Muscle layer of duodenum (tissue), 2 donors: ENCODE data around the gene CARM1.
"Not testable (repeated sequence)": the region's sequence is repeated elsewhere in the genome, so short reads cannot be mapped to it uniquely, and the experiment has no call there.

ENCODE experiments used
- H3K27ac ChIP-seq: one replicate; pipeline ENCODE4 v1.7.0; 2013; ENCODE audit warnings: mild to moderate bottlenecking, low read length
- H3K27me3 ChIP-seq: one replicate; pipeline ENCODE4 v1.7.0; 2013; ENCODE audit warnings: low read depth, mild to moderate bottlenecking, control low read depth, low read length
- H3K36me3 ChIP-seq, 2 donors: one replicate each; pipeline ENCODE4 v1.7.0; 2013; ENCODE audit warnings: low read length in 2 of 2, control low read depth in 1 of 2, mild to moderate bottlenecking in 1 of 2; ENCODE audit not compliant: insufficient read depth in 2 of 2, control insufficient read depth in 1 of 2
- H3K4me1 ChIP-seq, 2 donors: one replicate each; pipeline ENCODE4 v1.7.0; 2013; ENCODE audit warnings: low read length in 2 of 2, mild to moderate bottlenecking in 2 of 2, control low read depth in 1 of 2, moderate library complexity in 1 of 2; ENCODE audit not compliant: insufficient read depth in 2 of 2, control insufficient read depth in 1 of 2
- H3K4me3 ChIP-seq, 2 donors: one replicate each; pipeline ENCODE4 v1.7.0; 2013; ENCODE audit warnings: low read length in 2 of 2, low read depth in 1 of 2, mild to moderate bottlenecking in 1 of 2
- H3K9me3 ChIP-seq, 2 donors: one replicate each; pipeline ENCODE4 v1.7.0; 2013; ENCODE audit warnings: low read length in 2 of 2, control low read depth in 1 of 2, mild to moderate bottlenecking in 1 of 2; ENCODE audit not compliant: control insufficient read depth in 1 of 2
- donor health status: healthy.

Gene CARM1

DNA sequence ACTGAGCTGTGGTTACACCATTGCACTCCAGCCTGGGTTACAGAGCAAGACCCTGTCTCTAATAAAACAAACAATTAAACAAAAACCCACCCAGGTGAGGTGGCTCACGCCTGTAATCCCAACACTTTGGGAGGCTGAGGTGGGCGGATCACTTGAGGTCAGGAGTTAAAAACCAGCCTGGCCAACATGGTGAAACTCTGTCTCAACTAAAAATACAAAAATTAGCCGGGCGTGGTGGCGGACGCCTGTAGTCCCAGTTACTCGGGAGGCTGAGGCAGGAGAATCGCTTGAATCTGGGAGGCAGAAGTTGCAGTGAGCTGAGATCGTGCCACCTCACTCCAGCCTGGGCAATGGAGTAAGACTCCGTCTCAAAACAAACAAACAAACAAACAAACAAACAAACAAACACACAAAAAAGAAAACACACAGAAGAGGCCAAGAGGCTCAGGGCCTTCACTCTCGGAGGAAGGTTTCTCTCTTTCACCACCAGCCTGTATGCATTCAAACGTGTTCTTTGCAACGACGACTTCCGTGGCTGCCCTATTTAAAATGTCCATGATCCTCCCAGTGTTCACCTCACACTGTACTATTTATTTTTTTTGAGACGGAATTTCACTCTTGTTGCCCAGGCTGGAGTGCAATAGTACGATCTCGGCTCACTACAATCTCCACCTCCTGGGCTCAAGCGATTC is 88.1 kb downstream of the CARM1 start:
- not testable (repeated sequence) for H3K27ac ChIP-seq, H3K36me3 ChIP-seq, H3K9me3 ChIP-seq, H3K27me3 ChIP-seq
- H3K4me3 ChIP-seq = peak overlapping the region in 1 of 2 donors; percentile 76
- peaks cover 4 to 17% of the 10 kb centered on the region in 2 donors for H3K4me1 ChIP-seq

DNA sequence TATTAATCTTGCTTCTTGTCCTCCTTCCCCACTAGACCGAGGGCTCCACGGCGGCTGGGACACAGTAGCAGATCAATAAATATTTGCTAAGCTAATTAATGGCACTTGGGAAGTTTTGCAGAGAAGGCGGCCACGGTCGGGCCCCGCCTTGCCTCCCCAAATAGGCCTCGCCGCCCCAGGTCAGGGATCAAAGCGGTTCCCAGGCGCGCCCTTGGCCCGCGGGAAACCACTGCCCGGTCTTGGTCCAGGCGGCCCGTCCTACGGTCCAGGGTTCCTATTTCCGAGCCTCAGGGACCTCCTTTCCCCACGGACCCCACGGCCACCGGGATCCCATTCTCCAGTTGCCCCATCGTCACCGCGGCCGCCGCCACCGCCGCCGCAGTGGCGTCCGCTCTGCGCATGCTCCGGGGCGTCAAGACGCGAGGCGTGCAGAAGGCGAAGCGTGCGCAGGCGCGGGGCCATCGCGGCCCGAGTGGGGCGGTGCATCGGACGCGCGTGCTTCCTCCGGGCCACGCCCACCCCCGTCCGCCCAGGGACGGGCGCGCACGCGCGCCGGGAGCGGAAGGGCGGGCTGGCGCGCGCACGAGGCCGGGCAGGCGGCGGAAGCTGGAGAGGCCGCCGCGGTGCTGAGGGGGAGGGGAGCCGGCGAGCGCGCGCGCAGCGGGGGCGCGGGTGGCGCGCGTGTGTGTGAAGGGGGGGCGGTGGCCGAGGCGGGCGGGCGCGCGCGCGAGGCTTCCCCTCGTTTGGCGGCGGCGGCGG is 89.1 kb downstream of the CARM1 start, which contains the start of gene SMARCA4:
Gene SMARCA4 (plus strand): TSS at position 717 of the 759 bp plus-strand sequence. CDS start 23,122 bp downstream, outside the sequence.
- H3K4me3 ChIP-seq = peak within 1 kb of the TSS; percentile 91 to 97
- H3K27ac ChIP-seq = peak within 1 kb of the TSS; percentile 69
- no peaks in the 10 kb centered on the region for H3K27me3 ChIP-seq
- H3K36me3 ChIP-seq = no peaks in the 10 kb centered on the region
- no peaks in the 10 kb centered on the region for H3K9me3 ChIP-seq
- H3K4me1 ChIP-seq = peaks cover 4 to 17% of the 10 kb centered on the region in 2 donors

DNA sequence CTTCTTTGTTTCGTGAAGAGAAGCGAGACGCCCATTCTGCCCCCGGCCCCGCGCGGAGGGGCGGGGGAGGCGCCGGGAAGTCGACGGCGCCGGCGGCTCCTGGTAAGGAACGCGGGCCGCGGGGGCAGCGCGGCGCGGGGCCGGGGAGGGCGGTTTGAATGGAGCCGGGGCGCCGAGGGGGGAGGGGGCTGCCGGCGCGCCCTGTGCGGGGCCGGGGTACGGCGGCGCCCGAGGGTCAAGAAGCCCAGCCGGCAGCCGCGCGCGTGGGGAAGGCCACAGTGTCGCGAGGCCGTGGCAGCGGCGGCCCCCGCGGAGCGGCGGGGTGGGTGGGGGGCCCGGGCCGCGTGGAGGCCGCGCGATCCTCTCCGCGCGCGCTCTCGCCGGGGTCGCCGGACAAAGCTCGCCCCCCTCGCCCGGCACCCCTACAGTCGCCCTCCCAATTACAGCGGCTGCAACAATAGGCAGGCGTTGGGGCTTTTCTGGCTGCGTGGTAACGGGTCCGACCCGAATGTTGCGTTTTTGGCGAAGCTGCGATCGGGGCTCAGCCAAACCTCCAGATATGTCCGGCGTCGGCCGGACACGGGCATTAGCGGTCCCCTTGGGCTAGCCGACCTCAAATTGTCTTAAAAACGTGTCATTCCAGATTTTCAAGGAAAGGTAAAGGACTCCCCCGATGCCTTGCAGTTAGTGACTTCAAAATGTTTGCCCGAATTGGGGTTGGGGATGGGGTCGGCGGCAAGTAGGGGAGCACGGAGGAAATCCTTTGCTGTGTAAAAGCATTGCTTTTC is 89.9 kb downstream of the CARM1 start:
- peaks cover 4 to 17% of the 10 kb centered on the region in 2 donors for H3K4me1 ChIP-seq
- peak overlapping the region; percentile 27 for H3K27ac ChIP-seq
- no peaks in the 10 kb centered on the region for H3K27me3 ChIP-seq
- H3K4me3 ChIP-seq = peak overlapping the region; percentile 91 to 97
- no peaks in the 10 kb centered on the region for H3K36me3 ChIP-seq
- no peaks in the 10 kb centered on the region for H3K9me3 ChIP-seq

- Histone ChIP-seq H3K4me1 (peaks cover 4 to 17% of the 10 kb centered on the region in 2 donors), H3K36me3 (no peaks in the 10 kb centered on the region), H3K27ac (no peak overlapping the region), H3K9me3 (no peaks in the 10 kb centered on the region), H3K4me3 (no peak overlapping the region), H3K27me3 (no peaks in the 10 kb centered on the region)
Observed at GRCh38 chr19:10962863-10963262, 91.5 kb downstream of the CARM1 start.

- H3K36me3 ChIP-seq = no peaks in the 10 kb centered on the region
- no peaks in the 10 kb centered on the region for H3K9me3 ChIP-seq
- no peak overlapping the region for H3K4me3 ChIP-seq
- peaks cover 4 to 17% of the 10 kb centered on the region in 2 donors for H3K4me1 ChIP-seq
- H3K27ac ChIP-seq = no peak overlapping the region
- H3K27me3 ChIP-seq = no peaks in the 10 kb centered on the region
Observed at GRCh38 chr19:10963865-10964264, 92.5 kb downstream of the CARM1 start.

DNA sequence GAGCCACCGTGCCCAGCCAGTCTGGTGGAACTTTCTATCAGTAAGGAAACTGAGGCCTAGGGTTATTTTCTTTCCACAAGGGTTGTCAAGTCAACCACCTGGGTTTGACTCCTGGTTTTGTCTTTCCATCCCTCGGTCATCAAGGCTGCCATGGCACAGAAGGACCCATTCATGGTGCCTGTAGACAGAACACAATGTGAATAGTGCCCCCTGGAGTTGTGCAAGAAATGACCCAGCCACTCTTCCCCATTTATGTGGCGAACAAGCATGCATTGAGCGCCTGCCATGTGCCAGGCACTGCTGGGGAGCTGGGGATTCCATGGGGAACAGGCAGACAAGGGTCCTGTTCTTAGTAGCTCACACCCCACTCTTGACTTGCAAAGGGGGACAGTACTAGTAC is 93.5 kb downstream of the CARM1 start:
- Histone ChIP-seq H3K36me3 (no peaks in the 10 kb centered on the region), H3K9me3 (no peaks in the 10 kb centered on the region), H3K27ac (no peak overlapping the region), H3K4me3 (no peak overlapping the region), H3K27me3 (no peaks in the 10 kb centered on the region), H3K4me1 (peaks cover 4 to 17% of the 10 kb centered on the region in 2 donors)

- H3K36me3 ChIP-seq = no peaks in the 10 kb centered on the region
- H3K4me1 ChIP-seq = peaks cover 4 to 17% of the 10 kb centered on the region in 2 donors
- no peak overlapping the region for H3K27ac ChIP-seq
- no peaks in the 10 kb centered on the region for H3K9me3 ChIP-seq
- no peaks in the 10 kb centered on the region for H3K27me3 ChIP-seq
- no peak overlapping the region for H3K4me3 ChIP-seq
Observed at GRCh38 chr19:10965398-10965797, 94.0 kb downstream of the CARM1 start.

GRCh38 chr19:10966809-10967208 is 95.5 kb downstream of the CARM1 start:
- no peaks in the 10 kb centered on the region for H3K27me3 ChIP-seq
- H3K9me3 ChIP-seq = no peaks in the 10 kb centered on the region
- H3K27ac ChIP-seq = no peak overlapping the region
- no peaks in the 10 kb centered on the region for H3K36me3 ChIP-seq
- H3K4me1 ChIP-seq = peaks cover 4 to 17% of the 10 kb centered on the region in 2 donors
- no peak overlapping the region for H3K4me3 ChIP-seq

GRCh38 chr19:10968527-10969135 is 97.3 kb downstream of the CARM1 start:
- H3K4me1 ChIP-seq = peaks cover 0 to 1% of the 10 kb centered on the region in 2 donors
- no peaks in the 10 kb centered on the region for H3K9me3 ChIP-seq
- H3K4me3 ChIP-seq = no peak overlapping the region
- H3K27ac ChIP-seq = no peak overlapping the region
- H3K36me3 ChIP-seq = no peaks in the 10 kb centered on the region
- H3K27me3 ChIP-seq = no peaks in the 10 kb centered on the region

DNA sequence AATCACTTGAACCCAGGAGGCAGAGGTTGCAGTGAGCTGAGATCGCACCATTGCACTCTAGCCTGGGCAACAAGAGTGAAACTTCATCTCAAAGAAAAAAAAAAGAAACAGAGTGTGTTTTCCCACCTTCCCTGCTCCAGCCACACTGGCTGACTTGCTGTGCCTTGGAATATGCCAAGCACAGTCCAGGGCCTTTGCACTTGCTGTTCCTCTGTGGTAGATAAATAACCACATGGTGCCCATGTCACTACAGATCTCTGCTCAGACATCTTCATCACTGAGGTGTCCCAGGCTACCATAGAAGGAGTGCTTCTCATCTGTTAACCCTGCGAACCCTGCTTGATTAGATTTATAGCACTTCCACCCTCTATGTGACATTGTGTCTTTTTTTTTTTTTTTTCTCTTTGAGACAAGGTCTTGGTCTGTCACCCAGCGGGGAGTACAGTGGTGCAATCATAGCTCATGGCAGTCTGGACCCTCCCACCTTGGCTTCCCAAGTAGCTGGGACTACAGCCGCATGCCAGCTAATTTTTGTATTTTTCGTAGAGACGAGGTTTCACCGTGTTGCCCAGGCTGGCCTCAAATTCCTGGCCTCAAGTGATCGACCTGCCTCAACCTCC is 99.9 kb downstream of the CARM1 start:
- Histone ChIP-seq H3K4me1 (peaks cover 5 to 12% of the 10 kb centered on the region in 2 donors), H3K4me3 (no peak overlapping the region), H3K27me3 (no peaks in the 10 kb centered on the region), H3K9me3 (no peaks in the 10 kb centered on the region), H3K36me3 (no peaks in the 10 kb centered on the region), H3K27ac (no peak overlapping the region)
